D341Med (cell line): ENCODE data around the gene UTF1.
"Not testable (repeated sequence)": the region's sequence is repeated elsewhere in the genome, so short reads cannot be mapped to it uniquely, and the experiment has no call there.

Source experiments
- DNase-seq: peaks from one replicate; pipeline ENCODE4 v3.0.0; 2012; ENCODE audit warnings: low spot score

UTF1 gene

DNA sequence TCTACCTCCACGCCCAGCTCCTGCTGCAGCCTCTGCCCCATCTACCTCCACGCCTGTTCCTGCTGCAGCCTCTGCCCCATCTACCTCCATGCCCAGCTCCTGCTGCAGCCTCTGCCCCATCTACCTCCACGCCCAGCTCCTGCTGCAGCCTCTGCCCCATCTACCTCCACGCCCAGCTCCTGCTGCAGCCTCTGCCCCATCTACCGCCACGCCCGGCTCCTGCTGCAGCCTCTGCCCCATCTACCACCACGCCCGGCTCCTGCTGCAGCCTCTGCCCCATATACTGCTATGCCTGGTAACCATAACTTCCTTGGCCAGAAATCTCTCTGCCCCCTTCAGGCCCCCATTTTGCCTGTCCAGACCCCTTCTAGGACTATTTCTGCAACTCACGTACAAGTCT, 35.0 kb downstream of the UTF1 start:
- not testable (repeated sequence) for DNase-seq

- no peak for DNase-seq
Measured at GRCh38 chr10:133266056-133266795, 36.2 kb downstream of the UTF1 start.

- no peak for DNase-seq
Measured at GRCh38 chr10:133267293-133267692, 37.3 kb downstream of the UTF1 start.

DNA sequence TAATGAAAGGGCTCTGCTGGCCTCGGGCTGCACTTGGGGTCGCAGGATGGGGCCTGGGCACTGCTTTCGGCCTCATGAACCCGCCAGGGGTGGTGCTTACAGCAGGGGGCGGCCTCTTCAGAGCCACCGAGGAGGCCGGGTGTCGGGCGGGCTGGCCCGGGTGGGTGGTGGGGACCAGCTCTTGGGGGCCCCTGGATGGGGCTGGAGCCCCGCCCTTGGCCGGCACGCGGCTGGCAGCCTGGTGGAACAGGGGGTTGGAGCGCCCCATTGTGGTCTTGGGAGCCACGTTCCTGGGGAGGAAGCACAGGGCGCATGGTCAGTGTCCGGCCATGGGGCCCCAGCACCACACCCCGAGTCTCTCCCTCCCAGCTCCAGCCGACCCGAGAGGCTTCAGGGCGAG, 37.8 kb downstream of the UTF1 start:
- DNase-seq: no peak

DNA sequence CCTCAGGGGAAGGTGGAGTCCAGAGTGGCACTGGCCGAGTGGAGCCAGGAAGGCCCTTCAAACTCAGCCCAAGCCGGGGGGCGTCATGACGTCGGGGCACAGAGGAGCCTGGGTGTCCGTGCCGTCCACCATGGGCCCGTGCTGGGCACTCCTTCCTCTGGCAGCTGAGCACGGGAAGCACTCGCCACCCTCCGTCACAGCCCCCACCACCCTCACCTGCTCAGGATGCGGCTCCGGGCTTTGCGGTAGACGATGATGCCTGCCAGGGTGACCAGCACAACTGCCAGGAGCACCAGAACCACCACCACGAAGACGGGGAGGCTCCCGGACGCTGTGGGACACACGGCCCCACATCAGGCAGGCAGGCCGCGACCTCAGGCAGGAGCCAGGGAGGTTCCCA, 38.5 kb downstream of the UTF1 start:
- DNase-seq: no peak

- no peak for DNase-seq
Measured at GRCh38 chr10:133269367-133269766, 39.4 kb downstream of the UTF1 start.

- no peak for DNase-seq
Measured at GRCh38 chr10:133270204-133270603, 40.2 kb downstream of the UTF1 start.

DNA sequence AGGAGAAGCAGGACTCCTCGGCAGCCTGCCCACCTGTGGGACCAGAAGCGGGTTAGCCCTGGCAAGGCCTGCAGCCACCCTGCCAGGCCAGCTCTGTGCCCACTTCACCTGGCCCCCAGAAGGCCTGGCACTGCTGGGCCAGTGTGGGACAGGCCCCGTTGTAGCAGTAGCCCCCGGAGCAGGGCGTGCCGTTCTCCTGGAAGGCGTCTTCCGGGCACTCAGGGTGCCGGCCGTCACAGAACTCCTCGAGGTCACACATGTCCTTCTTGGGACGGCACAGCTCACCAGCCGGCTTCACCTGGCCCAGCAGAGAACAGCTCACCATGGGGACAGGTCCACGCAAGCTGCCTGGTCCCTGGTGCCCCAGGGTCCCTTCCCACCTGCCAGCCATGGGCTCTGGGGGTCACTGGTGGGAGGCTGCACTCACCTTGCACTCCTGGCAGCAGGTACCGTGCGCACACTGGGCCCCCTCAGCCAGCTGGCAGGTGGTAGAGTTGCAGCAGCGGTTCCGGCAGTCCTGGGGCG, 40.8 kb downstream of the UTF1 start:
- no peak for DNase-seq

DNA sequence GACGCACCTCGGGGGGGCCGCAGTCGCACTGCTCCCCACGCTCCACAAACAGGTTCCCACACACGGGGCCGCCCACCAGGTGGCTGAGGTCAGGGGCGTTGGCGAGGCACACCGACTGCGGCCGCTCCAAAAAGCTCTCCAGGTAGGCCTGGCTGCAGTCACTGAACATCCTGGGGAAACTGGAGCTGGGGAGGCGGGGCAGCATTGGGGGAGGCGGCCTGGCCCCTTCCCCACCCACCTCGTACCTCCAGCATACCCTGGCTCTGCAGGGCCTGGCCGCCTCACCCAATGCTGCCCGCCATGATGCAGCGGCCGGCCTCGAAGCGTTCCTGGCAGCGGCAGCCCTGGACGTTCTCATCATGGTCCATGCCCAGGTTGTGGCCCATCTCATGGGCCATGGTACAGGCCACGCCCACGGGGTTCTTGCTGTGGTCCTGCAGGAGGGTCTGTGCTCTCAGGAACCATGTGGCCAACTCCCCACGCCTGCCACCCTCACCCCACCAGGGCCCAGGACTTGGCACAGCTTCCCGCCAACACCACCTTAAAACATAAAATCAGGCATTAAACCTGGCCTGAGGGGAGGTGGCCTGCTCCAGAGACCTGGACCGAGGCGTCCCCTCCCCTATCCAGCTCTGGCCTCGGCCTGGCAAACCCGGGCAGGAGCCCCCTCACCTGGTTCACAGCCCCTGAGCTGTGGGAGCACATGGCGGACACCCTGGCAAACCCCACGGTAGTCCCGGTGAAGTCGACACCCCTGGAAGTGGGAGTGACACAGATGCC, 41.7 kb downstream of the UTF1 start:
- DNase-seq: no peak

- no peak for DNase-seq
Measured at GRCh38 chr10:133272301-133272963, 42.4 kb downstream of the UTF1 start.

DNA sequence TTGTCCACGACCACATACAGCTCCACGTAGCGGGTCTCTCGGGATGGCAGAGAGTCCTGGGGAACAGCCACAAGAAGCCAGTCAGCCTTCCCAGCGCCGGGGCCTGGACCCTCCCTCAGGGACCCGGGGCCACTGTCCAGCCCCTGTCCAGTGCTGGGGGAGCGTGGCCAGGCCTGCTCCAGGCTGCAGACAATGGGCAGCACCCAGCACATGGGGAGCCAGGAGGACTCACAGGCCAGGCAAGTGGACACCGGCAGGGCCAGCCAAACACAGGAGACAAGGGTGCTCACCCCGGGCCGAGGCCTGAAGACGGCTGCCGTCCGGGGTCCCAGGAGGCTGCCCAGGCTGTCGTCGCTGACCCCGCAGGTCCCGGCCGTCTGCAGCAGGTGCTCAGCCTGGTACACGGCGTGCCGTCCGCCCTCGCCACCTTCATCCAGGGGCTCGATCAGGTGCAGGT, 43.0 kb downstream of the UTF1 start:
- no peak for DNase-seq

DNA sequence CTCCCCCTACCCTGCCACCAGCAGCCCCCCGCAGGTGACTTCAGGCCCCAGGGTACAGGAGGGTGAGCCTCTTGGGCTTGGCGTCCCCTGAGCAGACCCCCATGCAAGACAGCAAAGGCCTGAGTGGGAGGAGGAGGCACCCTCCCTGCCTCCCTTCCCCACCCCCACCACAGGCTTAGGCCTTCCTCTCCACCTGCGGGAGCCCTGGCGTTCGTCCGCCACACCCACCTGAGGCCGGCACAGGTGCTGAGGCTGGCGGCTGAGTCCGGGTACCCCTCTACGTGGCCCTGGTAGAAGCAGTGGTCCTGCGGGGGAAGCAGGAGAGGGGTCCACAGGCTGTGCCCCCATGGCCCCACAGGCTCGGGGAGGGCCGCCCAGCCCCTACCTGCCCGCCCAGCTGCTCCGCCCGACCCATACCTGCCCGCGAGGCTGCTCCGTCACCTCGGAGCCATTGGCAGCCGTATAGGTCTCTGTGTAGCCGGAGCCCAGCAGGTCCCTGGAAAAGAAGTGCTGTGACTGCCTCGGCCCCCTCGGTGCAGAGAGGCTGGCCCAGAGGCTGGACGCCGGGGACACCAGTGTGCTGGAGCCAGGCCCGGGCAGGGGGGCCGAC, 43.6 kb downstream of the UTF1 start:
- no peak for DNase-seq

GRCh38 chr10:133274751-133275683, 45.0 kb downstream of the UTF1 start:
- DNase-seq: no peak

GRCh38 chr10:133275684-133276092, 45.7 kb downstream of the UTF1 start:
- DNase-seq: no peak

GRCh38 chr10:133276100-133276434, 46.0 kb downstream of the UTF1 start:
- no peak for DNase-seq

GRCh38 chr10:133276435-133277201, 46.6 kb downstream of the UTF1 start, which contains the start of gene ADAM8:
TSS of gene ADAM8 (minus strand) at chr10:133276868. CDS start at chr10:133276817, 51 bp downstream.
- DNase-seq: peak; percentile 53

GRCh38 chr10:133277277-133277992, 47.4 kb downstream of the UTF1 start:
- DNase-seq: no peak

- DNase-seq: no peak
Measured at GRCh38 chr10:133277993-133278576, 48.1 kb downstream of the UTF1 start.

GRCh38 chr10:133278577-133279265, 48.7 kb downstream of the UTF1 start:
- DNase-seq: no peak
